Measurements from ENCODE around the gene CNTNAP4.

Gene CNTNAP4

GRCh38 chr16:76484020-76484419, 206.8 kb downstream of the CNTNAP4 start:
- no peak for DNase-seq (ENCODE audit: low spot score)
- Histone ChIP-seq H4K91ac (ENCODE audit: low read depth, low read length, poor library complexity) (no peak overlapping the region), H3K9me3 (replicated peaks in 1 of 2; ENCODE audit: control insufficient read depth in 2 of 2, insufficient read depth in 1 of 2, low read depth in 1 of 2, low read length in 2 of 2) (no peaks in the 10 kb centered on the region), H2AFZ (ENCODE audit: low read length) (no peak overlapping the region), H2BK5ac (ENCODE audit: low read length) (no peak overlapping the region), H3K27me3 (ENCODE audit: control insufficient read depth in 3 of 3, insufficient read depth in 3 of 3, low read depth in 1 of 3, low read length in 3 of 3) (peaks cover 0 to 4% (median 0%) of the 10 kb centered on the region in 3 experiments), H3K4me2 (ENCODE audit: insufficient read depth, low read length, poor library complexity, severe bottlenecking) (no peak overlapping the region), H2BK120ac (ENCODE audit: low read depth, low read length) (no peak overlapping the region), H3K18ac (ENCODE audit: low read length) (no peak overlapping the region), H2BK12ac (ENCODE audit: low read length) (no peak overlapping the region), H2AK5ac (ENCODE audit: low read depth, low read length) (no peak overlapping the region), H3K9ac (ENCODE audit: low read depth, low read length, poor library complexity) (no peak overlapping the region), H2BK15ac (ENCODE audit: low read length) (no peak overlapping the region), H3K27ac (replicated peaks; ENCODE audit: low read length) (no peak overlapping the region), H4K8ac (ENCODE audit: low read depth, low read length) (no peak overlapping the region), H3K4ac (ENCODE audit: low read length) (no peak overlapping the region), H3K79me1 (ENCODE audit: low read depth, low read length) (no peaks in the 10 kb centered on the region), H3K4me3 (ENCODE audit: low read length in 2 of 2) (no peak overlapping the region), H3K14ac (ENCODE audit: low read length) (no peak overlapping the region), H3K4me1 (ENCODE audit: control insufficient read depth in 2 of 2, insufficient read depth in 1 of 2, low read depth in 1 of 2, low read length in 2 of 2) (peaks cover 0 to 6% of the 10 kb centered on the region in 2 donors), H3K36me3 (replicated peaks in 1 of 2; ENCODE audit: control insufficient read depth in 2 of 2, insufficient read depth in 2 of 2, low read length in 2 of 2) (no peaks in the 10 kb centered on the region), H3K23ac (ENCODE audit: low read depth, low read length, poor library complexity) (no peak overlapping the region)
- WGBS, 2 donors (ENCODE audit: extremely low coverage in 2 of 2, insufficient read length in 2 of 2, insufficient replicate concordance in 1 of 2) = no CpG with 5 or more reads among the region's 1 CpG

DNA sequence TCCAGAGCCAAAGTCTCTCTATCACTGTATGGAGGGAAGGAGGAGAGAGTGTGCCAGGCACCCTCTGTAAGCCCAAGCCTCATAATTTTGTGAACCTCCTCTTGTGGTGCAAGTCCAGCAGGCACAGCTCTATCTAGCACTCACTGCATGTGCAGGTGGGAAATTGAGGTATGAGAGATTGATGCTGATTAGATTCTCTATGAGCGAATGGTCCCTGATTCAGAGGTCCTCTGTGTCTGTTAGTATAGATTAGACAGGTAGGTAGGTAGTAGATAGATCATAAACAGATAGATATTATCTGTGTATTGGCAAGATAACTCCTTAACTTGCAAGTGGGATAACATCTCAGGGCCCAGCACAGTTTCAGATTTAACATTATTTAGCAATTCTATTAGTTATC, 209.5 kb downstream of the CNTNAP4 start:
- no peak overlapping the region for H2AFZ ChIP-seq (ENCODE audit: low read length)

DNA sequence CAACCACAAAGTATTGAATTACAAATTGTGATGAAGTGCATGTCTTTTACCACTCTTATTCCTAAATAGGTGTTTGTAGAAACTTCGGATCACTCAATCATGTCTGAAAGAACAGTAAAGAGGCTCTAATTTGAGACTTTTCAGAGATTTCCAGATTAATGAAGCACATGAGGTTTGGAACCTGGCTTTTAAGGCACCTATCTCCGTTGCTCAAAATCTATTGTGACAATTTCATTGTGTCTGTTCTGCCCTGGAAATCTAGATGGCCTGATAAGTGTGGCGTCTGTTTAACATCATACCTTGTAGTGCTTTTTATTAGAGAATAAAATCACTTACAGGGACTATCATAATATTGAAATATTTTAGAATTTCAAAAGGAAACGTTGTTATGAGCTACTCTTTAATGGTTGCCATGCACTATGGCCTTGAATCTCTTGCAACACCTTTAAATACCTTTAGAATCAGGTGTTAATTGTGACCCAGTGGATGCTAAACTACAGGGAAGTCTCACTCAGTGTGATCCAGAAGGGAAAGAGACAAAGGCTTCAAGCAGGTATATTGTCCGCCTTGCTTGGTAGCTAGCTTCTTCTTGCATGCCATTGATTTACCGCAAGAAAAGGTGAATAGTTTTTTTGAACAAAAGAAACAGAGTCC, 210.3 kb downstream of the CNTNAP4 start:
- Histone ChIP-seq H2BK120ac (ENCODE audit: low read depth, low read length) (no peak overlapping the region), H3K4me1 (ENCODE audit: control insufficient read depth in 2 of 2, insufficient read depth in 1 of 2, low read depth in 1 of 2, low read length in 2 of 2) (peaks cover 0 to 6% of the 10 kb centered on the region in 2 donors), H3K4ac (ENCODE audit: low read length) (no peak overlapping the region), H3K9ac (ENCODE audit: low read depth, low read length, poor library complexity) (no peak overlapping the region), H3K4me3 (ENCODE audit: low read length in 2 of 2) (no peak overlapping the region), H4K8ac (ENCODE audit: low read depth, low read length) (no peak overlapping the region), H4K91ac (ENCODE audit: low read depth, low read length, poor library complexity) (no peak overlapping the region), H2AFZ (ENCODE audit: low read length) (no peak overlapping the region), H3K79me1 (ENCODE audit: low read depth, low read length) (no peaks in the 10 kb centered on the region), H3K4me2 (ENCODE audit: insufficient read depth, low read length, poor library complexity, severe bottlenecking) (no peak overlapping the region), H3K36me3 (replicated peaks in 1 of 2; ENCODE audit: control insufficient read depth in 2 of 2, insufficient read depth in 2 of 2, low read length in 2 of 2) (no peaks in the 10 kb centered on the region), H3K23ac (ENCODE audit: low read depth, low read length, poor library complexity) (no peak overlapping the region), H2BK5ac (ENCODE audit: low read length) (no peak overlapping the region), H3K14ac (ENCODE audit: low read length) (no peak overlapping the region), H2BK15ac (ENCODE audit: low read length) (no peak overlapping the region), H3K27me3 (ENCODE audit: control insufficient read depth in 3 of 3, insufficient read depth in 3 of 3, low read depth in 1 of 3, low read length in 3 of 3) (peaks cover 0 to 4% (median 0%) of the 10 kb centered on the region in 3 experiments), H3K9me3 (replicated peaks in 1 of 2; ENCODE audit: control insufficient read depth in 2 of 2, insufficient read depth in 1 of 2, low read depth in 1 of 2, low read length in 2 of 2) (no peaks in the 10 kb centered on the region), H3K18ac (ENCODE audit: low read length) (no peak overlapping the region), H2BK12ac (ENCODE audit: low read length) (no peak overlapping the region), H3K27ac (replicated peaks; ENCODE audit: low read length) (no peak overlapping the region), H2AK5ac (ENCODE audit: low read depth, low read length) (no peak overlapping the region)
- no peak for DNase-seq (ENCODE audit: low spot score)
- no CpG with 5 or more reads among the region's 6 CpGs for WGBS, 2 donors (ENCODE audit: extremely low coverage in 2 of 2, insufficient read length in 2 of 2, insufficient replicate concordance in 1 of 2)

More for the DNA sequence above, 209.5 kb downstream of the CNTNAP4 start:
- Histone ChIP-seq H4K8ac (ENCODE audit: low read depth, low read length) (no peak overlapping the region), H3K4ac (ENCODE audit: low read length) (no peak overlapping the region), H2BK5ac (ENCODE audit: low read length) (no peak overlapping the region), H3K27me3 (ENCODE audit: control insufficient read depth in 3 of 3, insufficient read depth in 3 of 3, low read depth in 1 of 3, low read length in 3 of 3) (peaks cover 0 to 4% (median 0%) of the 10 kb centered on the region in 3 experiments), H2BK15ac (ENCODE audit: low read length) (no peak overlapping the region), H3K4me2 (ENCODE audit: insufficient read depth, low read length, poor library complexity, severe bottlenecking) (no peak overlapping the region), H3K4me3 (ENCODE audit: low read length in 2 of 2) (no peak overlapping the region), H3K27ac (replicated peaks; ENCODE audit: low read length) (no peak overlapping the region), H3K18ac (ENCODE audit: low read length) (no peak overlapping the region), H2BK120ac (ENCODE audit: low read depth, low read length) (no peak overlapping the region), H3K14ac (ENCODE audit: low read length) (no peak overlapping the region), H3K79me1 (ENCODE audit: low read depth, low read length) (no peaks in the 10 kb centered on the region), H2AK5ac (ENCODE audit: low read depth, low read length) (no peak overlapping the region), H3K4me1 (ENCODE audit: control insufficient read depth in 2 of 2, insufficient read depth in 1 of 2, low read depth in 1 of 2, low read length in 2 of 2) (peaks cover 0 to 6% of the 10 kb centered on the region in 2 donors), H4K91ac (ENCODE audit: low read depth, low read length, poor library complexity) (no peak overlapping the region), H3K36me3 (replicated peaks in 1 of 2; ENCODE audit: control insufficient read depth in 2 of 2, insufficient read depth in 2 of 2, low read length in 2 of 2) (no peaks in the 10 kb centered on the region), H3K23ac (ENCODE audit: low read depth, low read length, poor library complexity) (no peak overlapping the region), H3K9me3 (replicated peaks in 1 of 2; ENCODE audit: control insufficient read depth in 2 of 2, insufficient read depth in 1 of 2, low read depth in 1 of 2, low read length in 2 of 2) (no peaks in the 10 kb centered on the region), H2BK12ac (ENCODE audit: low read length) (no peak overlapping the region), H3K9ac (ENCODE audit: low read depth, low read length, poor library complexity) (no peak overlapping the region)
- WGBS, 2 donors (ENCODE audit: extremely low coverage in 2 of 2, insufficient read length in 2 of 2, insufficient replicate concordance in 1 of 2) = no CpG with 5 or more reads among the region's 1 CpG
- DNase-seq (ENCODE audit: low spot score) = no peak

DNA sequence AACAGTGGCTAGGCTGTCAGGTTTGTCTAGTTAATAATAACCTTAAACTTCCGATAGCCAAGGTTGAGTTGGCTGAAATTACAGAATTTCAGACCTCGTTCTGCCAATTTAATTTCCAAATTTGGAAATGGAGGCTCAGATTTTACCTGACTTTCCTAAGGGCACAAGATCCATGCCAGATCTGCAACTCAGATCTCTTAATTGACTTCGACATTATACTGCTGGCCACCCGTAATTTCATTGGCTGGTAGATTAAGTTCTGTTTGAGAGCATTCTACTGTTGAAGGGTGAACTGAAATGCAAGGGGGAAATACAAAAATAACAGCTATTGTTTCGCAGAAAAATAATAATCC, 210.8 kb downstream of the CNTNAP4 start:
- Histone ChIP-seq H3K14ac (ENCODE audit: low read length) (no peak overlapping the region), H2BK120ac (ENCODE audit: low read depth, low read length) (no peak overlapping the region), H3K4me2 (ENCODE audit: insufficient read depth, low read length, poor library complexity, severe bottlenecking) (no peak overlapping the region), H3K4me3 (ENCODE audit: low read length in 2 of 2) (no peak overlapping the region), H2AFZ (ENCODE audit: low read length) (no peak overlapping the region), H3K79me1 (ENCODE audit: low read depth, low read length) (no peaks in the 10 kb centered on the region), H2BK5ac (ENCODE audit: low read length) (no peak overlapping the region), H3K36me3 (replicated peaks in 1 of 2; ENCODE audit: control insufficient read depth in 2 of 2, insufficient read depth in 2 of 2, low read length in 2 of 2) (no peaks in the 10 kb centered on the region), H3K9me3 (replicated peaks in 1 of 2; ENCODE audit: control insufficient read depth in 2 of 2, insufficient read depth in 1 of 2, low read depth in 1 of 2, low read length in 2 of 2) (no peaks in the 10 kb centered on the region), H3K27ac (replicated peaks; ENCODE audit: low read length) (no peak overlapping the region), H3K27me3 (ENCODE audit: control insufficient read depth in 3 of 3, insufficient read depth in 3 of 3, low read depth in 1 of 3, low read length in 3 of 3) (peaks cover 0 to 4% (median 0%) of the 10 kb centered on the region in 3 experiments), H3K4me1 (ENCODE audit: control insufficient read depth in 2 of 2, insufficient read depth in 1 of 2, low read depth in 1 of 2, low read length in 2 of 2) (peaks cover 0 to 6% of the 10 kb centered on the region in 2 donors), H4K8ac (ENCODE audit: low read depth, low read length) (no peak overlapping the region), H4K91ac (ENCODE audit: low read depth, low read length, poor library complexity) (no peak overlapping the region), H3K9ac (ENCODE audit: low read depth, low read length, poor library complexity) (no peak overlapping the region), H2BK12ac (ENCODE audit: low read length) (no peak overlapping the region), H3K23ac (ENCODE audit: low read depth, low read length, poor library complexity) (no peak overlapping the region), H3K18ac (ENCODE audit: low read length) (no peak overlapping the region), H3K4ac (ENCODE audit: low read length) (no peak overlapping the region), H2BK15ac (ENCODE audit: low read length) (no peak overlapping the region), H2AK5ac (ENCODE audit: low read depth, low read length) (no peak overlapping the region)
- no peak for DNase-seq (ENCODE audit: low spot score)
- WGBS, 2 donors (ENCODE audit: extremely low coverage in 2 of 2, insufficient read length in 2 of 2, insufficient replicate concordance in 1 of 2) = no CpG with 5 or more reads among the region's 5 CpGs

Data from neuronal stem cell (in vitro differentiated cells).